ENCODE data around the gene RGS10.
"Not testable (repeated sequence)": the region's sequence is repeated elsewhere in the genome, so short reads cannot be mapped to it uniquely, and the experiment has no call there.

The RGS10 gene

GRCh38 chr10:119542357-119542987 lies at the start of gene RGS10:
Gene RGS10 (minus strand): TSS chr10:119542719. CDS start chr10:119542638, 81 bp downstream.
- DNase-seq: peak; percentile 95

- DNase-seq: no peak
Measured at GRCh38 chr10:119588071-119588470, 45.6 kb upstream of the RGS10 start.

- DNase-seq: no peak
Measured at GRCh38 chr10:119578355-119578754, 35.8 kb upstream of the RGS10 start.

- DNase-seq: no peak
Measured at GRCh38 chr10:119575991-119576390, 33.5 kb upstream of the RGS10 start.

- DNase-seq: peak; percentile 75
Measured at GRCh38 chr10:119575506-119575905, 33.0 kb upstream of the RGS10 start.

GRCh38 chr10:119567978-119568377 lies 25.5 kb upstream of the RGS10 start:
- DNase-seq: no peak

- no peak for DNase-seq
Measured at GRCh38 chr10:119562097-119562496, 19.6 kb upstream of the RGS10 start.

GRCh38 chr10:119559511-119559910 lies 17.0 kb upstream of the RGS10 start:
- DNase-seq: not testable (repeated sequence)

GRCh38 chr10:119556081-119556480 lies 13.6 kb upstream of the RGS10 start:
- DNase-seq: not testable (repeated sequence)

GRCh38 chr10:119555178-119555784 lies 12.8 kb upstream of the RGS10 start:
- DNase-seq: peak; percentile 25

GRCh38 chr10:119550827-119551226 lies 8.3 kb upstream of the RGS10 start:
- no peak for DNase-seq

- no peak for DNase-seq
Measured at GRCh38 chr10:119549247-119549999, 6.9 kb upstream of the RGS10 start.

GRCh38 chr10:119546009-119546408 lies 3.5 kb upstream of the RGS10 start:
- no peak for DNase-seq

- DNase-seq: no peak
Measured at GRCh38 chr10:119545310-119545709, 2.8 kb upstream of the RGS10 start.

- no peak for DNase-seq
Measured at GRCh38 chr10:119543814-119544642, 1.5 kb upstream of the RGS10 start.

- DNase-seq: peak; percentile 91
Measured at GRCh38 chr10:119542988-119543813, 682 bp upstream of the RGS10 start.

GRCh38 chr10:119541459-119542356 lies 811 bp downstream of the RGS10 start:
- peak; percentile 44 for DNase-seq

- no peak for DNase-seq
Measured at GRCh38 chr10:119541046-119541445, 1.5 kb downstream of the RGS10 start.

GRCh38 chr10:119540038-119540437 lies 2.5 kb downstream of the RGS10 start:
- DNase-seq: no peak

- DNase-seq: peak; percentile 47
Measured at GRCh38 chr10:119539359-119539825, 3.1 kb downstream of the RGS10 start.
